GM12872 (cell line): ENCODE data around the gene PROSER2.
A peak's percentile ranks its signal among the peaks of the same experiment; 100 is the strongest.

ENCODE experiments used
- TF ChIP-seq, protein P1 (sequence below): IDR thresholded peaks from 3 replicates; pipeline ENCODE4 v1.5.1; 2011; ENCODE audit warnings: low read depth, mild to moderate bottlenecking, low read length, moderate library complexity; ENCODE audit not compliant: insufficient read depth

PROSER2 gene

DNA sequence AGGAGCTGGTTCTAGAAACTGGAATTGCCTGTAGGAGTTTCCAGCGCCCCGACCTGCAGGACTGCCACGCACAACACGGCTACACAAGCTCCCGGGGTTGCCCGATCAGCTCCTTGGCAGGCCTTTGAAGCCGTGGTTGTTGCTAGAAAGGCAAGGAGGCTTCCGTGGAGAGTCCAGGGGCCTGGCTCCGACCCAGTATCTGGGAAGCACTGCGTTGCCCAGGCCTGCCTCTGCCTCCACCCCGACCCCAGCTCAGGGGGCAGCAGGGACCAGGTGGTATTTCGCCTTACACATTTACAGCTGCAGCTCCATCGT is 54.4 kb downstream of the PROSER2 start:
- TF ChIP-seq, protein P1, sequence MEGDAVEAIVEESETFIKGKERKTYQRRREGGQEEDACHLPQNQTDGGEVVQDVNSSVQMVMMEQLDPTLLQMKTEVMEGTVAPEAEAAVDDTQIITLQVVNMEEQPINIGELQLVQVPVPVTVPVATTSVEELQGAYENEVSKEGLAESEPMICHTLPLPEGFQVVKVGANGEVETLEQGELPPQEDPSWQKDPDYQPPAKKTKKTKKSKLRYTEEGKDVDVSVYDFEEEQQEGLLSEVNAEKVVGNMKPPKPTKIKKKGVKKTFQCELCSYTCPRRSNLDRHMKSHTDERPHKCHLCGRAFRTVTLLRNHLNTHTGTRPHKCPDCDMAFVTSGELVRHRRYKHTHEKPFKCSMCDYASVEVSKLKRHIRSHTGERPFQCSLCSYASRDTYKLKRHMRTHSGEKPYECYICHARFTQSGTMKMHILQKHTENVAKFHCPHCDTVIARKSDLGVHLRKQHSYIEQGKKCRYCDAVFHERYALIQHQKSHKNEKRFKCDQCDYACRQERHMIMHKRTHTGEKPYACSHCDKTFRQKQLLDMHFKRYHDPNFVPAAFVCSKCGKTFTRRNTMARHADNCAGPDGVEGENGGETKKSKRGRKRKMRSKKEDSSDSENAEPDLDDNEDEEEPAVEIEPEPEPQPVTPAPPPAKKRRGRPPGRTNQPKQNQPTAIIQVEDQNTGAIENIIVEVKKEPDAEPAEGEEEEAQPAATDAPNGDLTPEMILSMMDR = no peak

DNA sequence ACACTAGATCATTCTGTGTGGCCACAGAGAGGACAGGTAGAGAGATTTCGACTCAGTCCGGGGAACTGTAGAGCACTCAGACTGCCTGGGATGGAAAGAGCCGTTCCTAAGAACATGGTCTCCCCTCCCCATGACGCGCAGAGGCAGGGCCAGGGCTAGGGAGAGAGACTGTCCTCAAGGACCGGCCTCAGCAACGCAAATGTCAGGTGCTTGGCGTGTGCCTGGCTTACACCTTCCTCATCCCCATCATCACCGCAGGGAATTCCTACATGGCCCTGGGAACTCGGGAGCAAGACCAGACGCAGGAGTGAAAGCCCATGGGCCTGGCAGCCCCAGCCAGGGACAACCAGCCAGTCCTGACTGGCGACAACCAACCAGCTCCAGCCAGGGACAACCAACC is 55.6 kb downstream of the PROSER2 start:
- TF ChIP-seq, protein P1 = no peak

DNA sequence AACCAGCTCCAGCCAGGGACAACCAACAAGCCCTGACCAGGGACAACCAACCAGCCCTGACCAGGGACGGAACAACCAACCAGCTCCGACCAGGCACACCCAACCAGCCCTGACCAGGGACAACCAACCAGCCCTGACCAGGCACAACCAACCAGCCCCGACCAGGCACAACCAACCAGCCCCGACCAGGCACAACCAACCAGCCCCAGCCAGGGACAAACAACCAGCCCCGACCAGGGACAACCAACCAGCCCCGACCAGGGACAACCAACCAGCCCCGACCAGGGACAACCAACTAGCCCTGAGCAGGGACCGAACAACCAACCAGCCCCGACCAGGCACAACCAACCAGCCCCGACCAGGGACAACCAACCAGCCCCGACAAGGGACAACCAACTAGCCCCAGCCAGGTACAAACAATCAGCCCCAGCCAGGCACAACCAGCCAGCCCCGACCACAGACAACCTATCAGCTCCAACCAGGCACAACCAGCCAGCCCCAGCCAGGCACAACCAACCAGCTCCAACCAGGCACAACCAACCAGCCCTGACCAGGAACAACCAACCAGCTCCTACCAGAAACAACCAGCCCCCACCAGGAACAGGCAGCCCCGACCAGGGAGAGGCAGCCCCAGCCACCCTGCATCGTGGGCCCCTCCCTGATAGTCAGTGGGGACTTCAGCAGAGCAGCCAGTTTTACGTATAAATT is 56.4 kb downstream of the PROSER2 start:
- TF ChIP-seq, protein P1 = no peak

DNA sequence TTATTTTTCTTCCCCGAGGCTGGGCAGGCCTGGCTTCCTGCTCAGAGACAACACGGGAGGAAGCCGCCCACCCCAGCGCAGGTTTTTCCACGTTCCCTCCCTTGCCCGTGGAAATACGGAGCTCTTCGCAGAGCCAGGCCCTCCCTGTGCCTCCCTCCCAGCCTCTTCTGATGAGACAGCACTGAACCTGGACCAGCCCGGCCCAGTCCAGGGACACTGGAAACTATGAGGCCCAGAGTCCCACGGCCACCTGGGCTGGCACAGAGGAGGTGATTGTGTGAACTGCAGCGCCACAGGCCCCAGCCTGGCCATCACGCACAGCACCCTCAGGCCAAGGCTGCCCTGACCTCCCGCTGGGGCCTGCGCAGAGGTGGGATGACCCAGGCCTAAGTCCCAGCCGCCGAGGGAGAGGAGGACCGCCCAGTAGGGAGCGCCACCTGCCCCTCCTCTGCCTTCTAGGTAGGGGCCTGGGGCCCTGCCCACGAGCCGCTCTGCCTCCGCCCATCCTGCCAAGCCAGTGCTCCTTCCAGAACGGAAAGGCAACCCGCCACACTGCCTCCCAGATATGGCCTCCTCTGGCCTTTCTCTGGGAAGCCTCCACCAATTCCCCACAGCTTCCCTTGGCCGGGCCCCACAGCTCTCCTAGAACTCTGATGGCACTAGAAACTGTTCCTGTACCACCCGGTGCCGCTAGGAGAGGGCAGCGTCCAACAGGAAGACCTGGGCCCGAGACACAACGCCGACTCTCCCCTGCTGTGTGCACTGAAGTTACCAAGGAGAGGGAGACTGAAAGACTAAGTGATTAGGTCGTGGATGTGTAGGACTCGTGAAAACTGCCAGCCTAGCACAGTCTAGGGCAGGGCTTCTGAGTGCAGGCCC is 57.2 kb downstream of the PROSER2 start:
- TF ChIP-seq, protein P1 = no peak

DNA sequence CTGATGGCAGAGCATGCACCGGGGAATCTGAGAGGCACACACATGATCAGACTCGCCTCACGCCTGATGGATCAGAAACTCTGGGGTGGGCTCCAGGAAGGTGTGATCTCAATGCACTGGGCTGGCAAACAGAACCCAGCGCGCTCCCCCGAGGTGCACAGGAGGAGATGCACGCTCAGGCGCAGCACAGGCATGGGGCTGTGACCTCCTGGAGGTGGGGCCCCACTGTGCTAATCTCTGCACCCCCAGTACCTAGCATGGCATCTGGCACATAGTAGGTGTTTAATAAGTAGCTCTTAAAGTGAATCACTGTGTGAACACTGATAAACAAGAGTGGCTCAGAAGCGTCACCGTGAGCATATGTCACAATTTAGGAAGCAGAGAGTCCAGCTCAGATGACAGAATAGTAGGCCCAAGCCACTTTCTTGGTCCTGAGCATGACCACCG is 57.9 kb downstream of the PROSER2 start:
- TF ChIP-seq, protein P1 = no peak

DNA sequence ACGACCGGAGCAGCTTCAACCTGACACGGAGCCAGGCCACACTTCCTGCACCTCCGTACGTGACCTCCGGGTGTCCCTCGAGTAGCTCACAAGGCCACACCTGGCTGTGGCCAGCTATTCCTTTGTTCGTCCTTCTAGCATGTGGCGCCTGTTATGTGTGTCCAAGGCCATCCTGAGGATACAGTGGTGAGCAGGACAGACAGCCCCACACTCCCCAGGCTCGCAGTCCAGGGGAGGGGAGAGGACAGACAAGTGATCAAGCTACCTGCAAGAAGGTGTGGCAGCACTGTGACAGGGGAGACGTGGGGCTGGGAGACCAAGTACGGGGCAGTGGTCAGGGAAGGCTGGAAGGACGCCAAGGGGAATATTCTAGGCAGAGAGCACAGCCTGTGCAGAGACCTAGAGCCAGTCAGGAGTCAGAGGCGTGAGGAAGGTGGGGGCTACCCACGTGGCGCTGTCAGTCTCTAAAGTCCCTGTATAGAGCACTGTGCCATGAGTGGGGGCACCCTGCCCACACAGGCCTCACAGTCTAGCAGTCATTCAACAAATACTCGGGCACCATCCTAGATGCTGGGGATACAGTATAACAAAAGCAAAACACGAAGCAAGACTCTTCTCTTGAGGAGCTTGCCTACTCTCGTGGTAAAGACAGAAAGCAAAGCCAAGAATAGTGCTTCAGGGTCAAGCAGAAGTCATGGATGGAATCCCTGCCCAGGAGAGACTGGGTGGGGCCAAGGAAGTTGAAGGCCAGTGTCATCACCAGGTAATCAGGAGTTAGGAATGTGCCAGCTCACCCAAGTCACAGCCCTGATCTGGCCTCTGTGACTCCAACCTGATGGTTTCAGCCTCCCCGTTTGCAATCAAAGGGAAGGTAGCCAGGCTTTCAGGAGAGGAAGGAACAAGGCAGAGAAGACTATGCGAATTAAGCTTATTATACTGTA is 58.6 kb downstream of the PROSER2 start:
- TF ChIP-seq, protein P1 = 0 out of 3 replicates have a peak, but pooled peaks have one; percentile 23
